DMS53 treated with DMSO at 0.1 percent for 48 hours (cell line): Measurements from ENCODE around the gene ZBTB46.
"Not testable (repeated sequence)": the region's sequence is repeated elsewhere in the genome, so short reads cannot be mapped to it uniquely, and the experiment has no call there.

Experiments used
- DNase-seq: peaks from one replicate; lab custom pipeline; 2025; ENCODE audit not compliant: unreplicated experiment; lab: John Stamatoyannopoulos, UW

The ZBTB46 gene

GRCh38 chr20:63819224-63819921 lies 11.7 kb downstream of the ZBTB46 start:
- no peak for DNase-seq

DNA sequence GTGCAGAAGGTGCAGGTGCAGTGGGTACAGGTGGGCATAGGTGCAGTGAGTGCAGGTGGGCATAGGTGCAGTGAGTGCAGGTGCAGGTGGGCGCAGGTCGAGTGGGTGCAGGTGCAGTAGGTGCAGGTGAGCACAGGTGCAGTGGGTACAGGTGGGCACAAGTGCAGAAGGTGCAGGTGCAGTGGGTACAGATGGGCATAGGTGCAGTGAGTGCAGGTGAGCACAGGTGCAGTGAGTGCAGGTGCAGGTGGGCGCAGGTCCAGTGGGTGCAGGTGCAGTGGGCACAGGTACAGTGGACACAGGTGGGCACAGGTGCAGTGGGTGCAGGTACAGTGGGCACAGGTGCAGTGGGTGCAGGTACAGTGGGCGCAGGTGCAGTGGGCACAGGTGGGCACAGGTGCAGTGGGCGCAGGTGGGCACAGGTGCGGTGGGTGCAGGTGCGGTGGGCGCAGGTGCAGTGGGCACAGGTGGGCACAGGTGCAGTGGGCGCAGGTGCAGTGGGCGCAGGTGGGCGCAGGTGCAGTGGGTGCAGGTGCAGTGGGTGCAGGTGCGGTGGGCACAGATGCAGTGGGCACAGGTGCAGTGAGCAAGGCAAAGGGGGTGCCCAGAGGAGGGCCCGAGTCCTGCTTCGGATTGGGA lies 15.3 kb downstream of the ZBTB46 start:
- no peak for DNase-seq

DNA sequence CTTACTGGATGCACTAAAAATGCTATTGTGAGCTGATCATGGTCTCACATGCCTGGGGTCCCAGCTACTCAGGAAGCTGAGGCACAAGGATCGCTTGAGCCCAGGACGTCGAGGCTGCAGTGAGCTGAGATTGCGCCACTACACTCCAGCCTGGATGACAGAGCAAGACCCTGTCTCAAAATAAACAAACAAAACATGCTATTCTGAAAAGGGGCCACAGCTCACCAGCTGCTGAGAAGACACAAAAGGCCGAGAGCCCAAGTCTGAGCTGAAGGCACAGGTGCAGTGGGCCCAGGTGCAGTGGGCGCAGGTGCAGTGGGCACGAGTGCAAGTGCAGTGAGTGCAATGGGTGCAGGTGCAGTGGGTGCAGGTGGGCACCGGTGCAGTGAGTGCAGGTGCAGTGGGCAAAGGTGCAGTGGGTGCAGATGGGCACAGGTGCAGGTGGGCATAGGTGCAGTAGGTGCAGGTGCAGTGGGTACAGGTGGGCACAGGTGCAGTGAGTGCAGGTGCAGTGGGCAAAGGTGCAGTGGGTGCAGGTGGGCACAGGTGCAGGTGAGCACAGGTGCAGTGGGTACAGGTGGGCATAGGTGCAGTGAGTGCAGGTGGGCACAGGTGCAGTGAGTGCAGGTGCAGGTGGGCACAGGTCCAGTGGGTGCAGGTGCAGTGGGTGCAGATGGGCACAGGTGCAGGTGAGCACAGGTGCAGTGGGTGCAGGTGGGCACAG lies 16.0 kb downstream of the ZBTB46 start:
- DNase-seq: no peak

- no peak for DNase-seq
Observed at GRCh38 chr20:63811491-63811875, 19.6 kb downstream of the ZBTB46 start.

DNA sequence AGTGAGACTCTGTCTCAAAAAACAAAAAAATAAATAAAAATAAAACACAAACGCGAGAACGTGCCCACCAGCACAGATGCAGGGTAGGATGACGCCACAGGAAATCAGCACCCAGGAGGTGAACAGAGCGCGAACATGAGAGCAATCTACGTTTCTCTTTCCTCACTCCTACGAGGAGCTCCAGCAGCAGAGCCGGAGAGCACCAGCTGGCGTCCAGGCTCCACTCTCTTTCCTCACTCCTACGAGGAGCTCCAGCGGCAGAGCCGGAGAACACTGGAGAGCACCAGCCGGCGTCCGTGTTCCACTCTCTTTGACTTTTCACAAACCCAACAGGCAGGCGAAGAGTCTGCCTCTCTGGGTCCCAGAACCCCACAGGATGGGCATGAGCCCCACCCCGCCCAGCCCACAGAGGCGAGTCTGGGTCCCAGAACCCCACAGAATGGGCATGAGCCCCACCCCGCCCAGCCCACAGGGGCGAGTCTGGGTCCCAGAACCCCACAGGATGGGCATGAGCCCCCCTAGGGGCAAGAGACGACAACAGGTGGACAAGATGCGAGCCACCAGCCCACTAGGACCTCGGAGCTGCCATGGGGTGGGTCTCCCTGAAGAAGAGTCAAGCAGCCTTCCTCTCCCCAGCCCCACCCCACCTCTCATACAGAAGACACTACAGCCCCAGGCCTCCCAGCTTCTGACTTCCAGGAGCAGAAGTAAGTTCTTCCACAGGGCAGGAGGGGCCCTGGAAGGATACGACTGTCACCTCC lies 20.2 kb downstream of the ZBTB46 start:
- DNase-seq: no peak

DNA sequence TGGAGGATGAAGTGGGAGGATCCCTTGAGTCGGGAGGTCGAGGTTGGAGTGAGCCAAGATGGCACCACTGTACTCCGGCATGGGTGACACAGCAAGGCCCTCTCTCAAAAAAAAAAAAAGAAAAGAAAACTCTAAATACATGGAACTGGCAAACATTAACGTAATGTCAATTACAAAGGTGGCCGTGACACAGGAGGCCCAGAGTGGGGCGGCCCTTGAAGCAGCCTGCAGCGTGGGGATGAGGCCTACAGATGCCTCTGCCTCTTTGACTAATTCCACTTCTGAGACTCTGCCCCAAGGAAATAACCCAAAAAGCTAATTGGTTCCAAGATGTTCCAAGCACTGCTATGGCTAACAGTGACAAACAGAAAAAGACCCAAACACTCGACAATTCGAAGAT lies 21.2 kb downstream of the ZBTB46 start:
- DNase-seq: no peak

DNA sequence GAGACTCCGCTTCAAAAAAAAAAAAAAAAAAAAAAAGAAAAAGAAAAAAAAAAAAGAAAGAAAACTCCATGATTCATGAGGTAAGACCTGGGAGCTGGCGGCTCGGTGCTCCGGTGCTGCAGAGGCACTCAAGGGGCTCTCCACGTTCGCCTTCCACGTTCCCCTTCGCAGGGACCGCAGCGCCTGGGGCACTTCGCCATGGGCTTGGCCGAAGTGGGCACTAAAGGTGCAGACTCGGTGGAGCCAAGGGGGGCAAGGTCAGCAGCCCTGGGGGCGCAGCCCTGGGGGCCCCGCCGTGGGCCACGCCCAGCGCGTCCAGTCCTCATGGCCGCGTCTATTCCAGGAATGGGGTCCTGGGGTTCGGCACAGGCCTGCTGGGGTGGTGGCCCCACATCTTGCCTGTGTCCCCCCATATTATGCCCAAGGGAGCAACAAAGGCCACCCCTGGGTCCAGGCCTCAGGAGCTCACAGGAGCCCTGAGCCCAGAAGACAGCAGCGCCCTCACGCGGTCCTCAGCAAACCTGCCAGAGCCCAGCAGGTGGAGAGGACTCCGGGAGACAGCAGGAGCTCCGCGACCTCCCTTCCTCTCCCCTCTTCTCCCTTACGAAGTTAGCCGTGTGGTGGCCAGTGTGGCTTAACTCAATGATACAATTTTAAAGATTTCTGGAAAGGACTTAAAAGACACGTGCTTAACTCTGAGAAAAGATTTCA lies 21.9 kb downstream of the ZBTB46 start:
- DNase-seq: no peak

- DNase-seq: no peak
Observed at GRCh38 chr20:63808145-63808724, 22.8 kb downstream of the ZBTB46 start.

- DNase-seq: no peak
Observed at GRCh38 chr20:63807654-63808053, 23.4 kb downstream of the ZBTB46 start.

DNA sequence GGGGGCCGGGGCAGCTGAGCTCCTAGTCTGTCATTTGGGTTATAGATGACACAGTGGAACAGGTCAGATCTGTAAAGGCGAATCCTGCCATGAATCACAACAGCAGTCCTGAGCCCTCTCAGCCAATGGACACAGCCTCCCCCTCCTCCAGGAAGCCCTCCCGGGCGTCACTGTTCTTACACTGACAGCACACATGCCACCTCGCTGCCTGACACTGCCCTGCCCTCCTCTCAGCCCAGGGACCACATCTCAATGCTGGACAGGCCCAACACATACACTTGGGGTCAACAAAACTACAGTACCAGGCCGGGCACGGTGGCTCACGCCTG lies 26.8 kb downstream of the ZBTB46 start:
- no peak for DNase-seq

DNA sequence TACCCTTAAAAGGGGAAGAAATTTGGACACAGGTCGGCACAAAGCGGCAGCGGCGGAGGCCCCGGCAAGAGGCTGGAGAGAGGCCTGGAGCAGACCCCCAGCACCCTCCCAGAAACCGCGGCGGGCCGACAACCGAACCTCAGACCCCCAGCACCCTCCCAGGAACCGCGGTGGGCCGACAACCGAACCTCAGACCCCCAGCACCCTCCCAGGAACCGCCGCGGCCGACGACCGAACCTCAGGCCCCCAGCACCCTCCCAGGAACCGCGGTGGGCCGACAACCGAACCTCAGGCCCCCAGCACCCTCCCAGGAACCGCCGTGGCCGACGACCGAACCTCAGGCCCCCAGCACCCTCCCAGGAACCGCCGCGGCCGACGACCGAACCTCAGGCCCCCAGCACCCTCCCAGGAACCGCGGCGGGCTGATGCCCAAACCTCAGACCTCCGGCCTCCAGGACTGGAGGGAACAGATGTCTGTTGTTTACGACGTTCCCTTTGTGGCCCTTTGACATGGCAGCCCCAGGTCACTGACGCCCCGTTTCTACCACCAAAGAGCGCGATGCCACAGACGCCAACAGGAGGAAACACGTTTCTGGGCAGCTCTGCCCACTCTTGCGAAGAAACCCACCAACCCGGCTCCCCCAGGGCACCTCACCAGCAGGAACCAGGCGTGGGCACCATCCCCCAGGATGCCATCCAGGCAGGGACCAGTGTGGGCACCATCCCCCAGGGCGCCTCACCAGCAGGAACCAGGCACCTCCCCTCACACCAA lies 28.4 kb downstream of the ZBTB46 start:
- no peak for DNase-seq

DNA sequence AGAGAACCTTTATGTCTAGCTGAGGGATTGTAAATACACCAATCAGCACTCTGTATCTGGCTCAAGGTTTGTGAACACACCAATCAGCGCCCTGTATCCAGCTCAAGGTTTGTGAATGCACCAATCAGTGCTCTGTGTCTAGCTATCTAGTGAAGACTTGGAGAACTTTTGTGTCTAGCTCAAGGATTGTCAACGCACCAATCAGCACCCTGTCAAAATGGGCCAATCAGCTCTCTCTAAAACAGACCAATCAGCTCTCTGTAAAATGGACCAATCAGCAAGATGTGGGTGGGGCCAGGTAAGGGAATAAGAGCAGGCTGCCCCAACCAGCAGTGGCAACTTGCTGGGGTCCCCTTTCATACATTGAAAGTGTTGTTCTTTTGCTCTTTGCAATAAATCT lies 29.9 kb downstream of the ZBTB46 start:
- DNase-seq: not testable (repeated sequence)

GRCh38 chr20:63800411-63800810 lies 30.7 kb downstream of the ZBTB46 start:
- not testable (repeated sequence) for DNase-seq

- not testable (repeated sequence) for DNase-seq
Observed at GRCh38 chr20:63799127-63799526, 31.9 kb downstream of the ZBTB46 start.

GRCh38 chr20:63797175-63797574 lies 33.9 kb downstream of the ZBTB46 start:
- not testable (repeated sequence) for DNase-seq

- DNase-seq: no peak
Observed at GRCh38 chr20:63795178-63795830, 35.8 kb downstream of the ZBTB46 start.

GRCh38 chr20:63794614-63795013 lies 36.5 kb downstream of the ZBTB46 start:
- no peak for DNase-seq

DNA sequence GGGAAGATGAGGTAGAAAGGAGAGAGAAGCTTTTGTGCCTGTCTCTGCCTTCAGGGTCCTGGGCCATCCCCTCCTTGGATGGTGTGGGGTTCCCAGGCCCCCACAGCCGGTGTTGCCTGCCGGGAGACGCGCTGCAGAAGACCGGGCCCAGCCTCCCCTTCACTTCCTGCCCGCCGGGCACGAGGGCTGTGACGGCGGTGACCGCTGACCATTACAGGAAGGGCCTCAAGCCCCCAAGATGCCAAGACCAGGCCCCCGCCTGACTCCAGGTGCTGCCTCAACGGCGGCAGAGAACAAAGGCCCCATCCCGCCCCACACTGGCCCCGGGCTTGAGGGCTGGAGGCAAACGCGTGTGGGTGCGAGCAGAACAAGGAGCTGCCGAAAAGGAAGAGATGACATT lies 38.2 kb downstream of the ZBTB46 start:
- no peak for DNase-seq

DNA sequence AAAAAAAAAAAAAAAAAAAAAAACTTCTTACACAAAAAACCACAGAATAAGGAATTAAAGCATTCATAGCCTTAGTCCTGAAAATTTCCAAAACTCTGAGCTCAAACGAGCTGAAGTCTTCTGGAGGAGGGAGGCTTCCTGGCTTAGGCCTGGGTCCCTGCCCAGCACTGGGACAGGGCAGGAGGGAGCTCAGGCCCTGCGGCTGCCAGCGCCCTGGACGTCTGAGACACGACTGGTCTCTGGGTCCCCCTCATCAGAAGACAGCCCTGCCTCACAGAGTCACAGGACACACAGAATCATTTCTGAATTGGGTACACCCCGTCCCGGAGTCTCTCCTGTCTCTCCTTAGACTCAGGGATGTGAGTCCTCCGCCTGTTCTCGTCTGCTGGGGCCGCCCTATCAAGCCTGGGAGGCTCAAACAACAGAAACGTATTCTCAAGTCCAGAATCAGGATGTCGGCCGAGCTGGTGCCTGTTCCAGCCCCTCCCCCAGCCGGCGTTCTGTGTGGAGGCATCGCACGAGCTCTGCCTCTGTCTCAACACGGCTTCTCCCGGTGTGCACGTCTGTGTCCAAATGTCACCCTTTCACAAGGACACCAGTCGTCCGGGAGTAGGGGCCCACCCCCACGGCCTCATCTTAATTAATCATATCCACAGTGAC lies 39.4 kb downstream of the ZBTB46 start:
- no peak for DNase-seq
